ENCODE results near the gene VTN. TPM values are rescaled to one million over a fixed set of nuclear protein-coding genes. Genes with fewer than 3 reads are reported as not detected.

VTN gene
- total RNA-seq, 1 donor: 0.09 TPM

GRCh38 chr17:28384281-28385036, 14.4 kb upstream of the VTN start:
- no peak overlapping the region for H3K4me3 ChIP-seq (ENCODE audit: low read depth, low read length)
- TF ChIP-seq CTCF (IDR thresholded peaks at IDR 0.05; ENCODE audit: insufficient read depth, low read length): no peak
- no peak for DNase-seq (ENCODE audit: low read depth)

GRCh38 chr17:28381141-28381825, 11.2 kb upstream of the VTN start:
- H3K4me3 ChIP-seq (ENCODE audit: low read depth, low read length): no peak overlapping the region
- TF ChIP-seq CTCF (IDR thresholded peaks at IDR 0.05; ENCODE audit: insufficient read depth, low read length): no peak
- DNase-seq (ENCODE audit: low read depth): no peak

- peak; percentile 38 for DNase-seq (ENCODE audit: low read depth)
- no peak for TF ChIP-seq CTCF (IDR thresholded peaks at IDR 0.05; ENCODE audit: insufficient read depth, low read length)
- no peak overlapping the region for H3K4me3 ChIP-seq (ENCODE audit: low read depth, low read length)
These were observed 10.0 kb upstream of the VTN start for GRCh38 chr17:28379814-28380801.

GRCh38 chr17:28372945-28373274, 2.8 kb upstream of the VTN start:
- no peak for TF ChIP-seq CTCF (IDR thresholded peaks at IDR 0.05; ENCODE audit: insufficient read depth, low read length)
- H3K4me3 ChIP-seq (ENCODE audit: low read depth, low read length): peak overlapping the region; percentile 71
- DNase-seq (ENCODE audit: low read depth): no peak

GRCh38 chr17:28372203-28372944, 2.3 kb upstream of the VTN start:
- DNase-seq (ENCODE audit: low read depth): peak; percentile 31

More at GRCh38 chr17:28372203-28372944, 2.3 kb upstream of the VTN start:
- no peak for TF ChIP-seq CTCF (IDR thresholded peaks at IDR 0.05; ENCODE audit: insufficient read depth, low read length)
- H3K4me3 ChIP-seq (ENCODE audit: low read depth, low read length): peak overlapping the region; percentile 71

All from fibroblast of the aortic adventitia (primary cell).